Measurements from ENCODE around the gene NCAPD2.
A peak's percentile ranks its signal among the peaks of the same experiment; 100 is the strongest.

- TF ChIP-seq CTCF (IDR thresholded peaks at IDR 0.05; ENCODE audit: low read depth, low read length) (peak; percentile 74), POLR2A (IDR thresholded peaks at IDR 0.05; ENCODE audit: extremely low read depth, insufficient read length) (no peak), MAX (IDR thresholded peaks at IDR 0.05; ENCODE audit: low read depth, low read length) (no peak)
Measured at GRCh38 chr12:6570264-6570887, 76.5 kb downstream of the NCAPD2 start.
